Esophagus (tissue), 2 donors: Measurements from ENCODE around the gene CFD. TPM values are rescaled to one million over a fixed set of nuclear protein-coding genes. Genes with fewer than 3 reads are reported as not detected.
A peak's percentile ranks its signal among the peaks of the same experiment; 100 is the strongest.
"Not testable (repeated sequence)": the region's sequence is repeated elsewhere in the genome, so short reads cannot be mapped to it uniquely, and the experiment has no call there.

Source experiments
- H3K27ac ChIP-seq, 2 donors: one replicate each; pipeline ENCODE4 v1.5.1; 2013; ENCODE audit warnings: low read depth in 2 of 2, mild to moderate bottlenecking in 2 of 2, inconsistent platforms in 1 of 2, low read length in 1 of 2, moderate library complexity in 1 of 2
- H3K27me3 ChIP-seq, 2 donors: one replicate each; pipeline ENCODE4 v1.6.1; 2013; ENCODE audit warnings: low read length in 2 of 2, control low read depth in 1 of 2, mild to moderate bottlenecking in 1 of 2; ENCODE audit not compliant: insufficient read depth in 2 of 2, control insufficient read depth in 1 of 2
- H3K36me3 ChIP-seq, 2 donors: one replicate each; pipeline ENCODE4 v1.6.1; 2013; ENCODE audit warnings: low read length in 1 of 2; ENCODE audit not compliant: control insufficient read depth in 2 of 2, insufficient read depth in 2 of 2
- H3K4me1 ChIP-seq, 2 donors: one replicate each; pipeline ENCODE4 v1.6.1; 2013; ENCODE audit warnings: low read length in 1 of 2; ENCODE audit not compliant: control insufficient read depth in 2 of 2, insufficient read depth in 2 of 2
- H3K4me3 ChIP-seq, 2 donors: one replicate each; pipeline ENCODE4 v1.5.1; 2013; ENCODE audit warnings: low read length in 2 of 2, mild to moderate bottlenecking in 2 of 2, low read depth in 1 of 2, moderate library complexity in 1 of 2
- H3K9me3 ChIP-seq, 2 donors: one replicate each; pipeline ENCODE4 v1.6.1; 2013; ENCODE audit warnings: mild to moderate bottlenecking in 2 of 2, low read depth in 1 of 2, low read length in 1 of 2, moderate library complexity in 1 of 2; ENCODE audit not compliant: control insufficient read depth in 2 of 2, insufficient read depth in 1 of 2
- WGBS, 2 donors: extraction: QIAGEN DNeasy Blood & Tissue Kit; methylation state at CpG; one replicate each; pipeline ENCODE4 v1.1.7; 2013; 5-methylcytosine and 5-hydroxymethylcytosine counted together
- polyA plus RNA-seq, 2 donors: library from polyadenylated mRNA; stranded (reverse); fragments of 200-250 nt; gene quantifications; one replicate each; pipeline ENCODE4 v1.2.3, GENCODE V29; 2013
- donor health status: healthy with polysubstance abuse.
- donor health status: Bipolar disorder and iron deficiency.

The CFD gene
- polyA plus RNA-seq, 2 donors: 32.6 to 95.2 TPM

DNA sequence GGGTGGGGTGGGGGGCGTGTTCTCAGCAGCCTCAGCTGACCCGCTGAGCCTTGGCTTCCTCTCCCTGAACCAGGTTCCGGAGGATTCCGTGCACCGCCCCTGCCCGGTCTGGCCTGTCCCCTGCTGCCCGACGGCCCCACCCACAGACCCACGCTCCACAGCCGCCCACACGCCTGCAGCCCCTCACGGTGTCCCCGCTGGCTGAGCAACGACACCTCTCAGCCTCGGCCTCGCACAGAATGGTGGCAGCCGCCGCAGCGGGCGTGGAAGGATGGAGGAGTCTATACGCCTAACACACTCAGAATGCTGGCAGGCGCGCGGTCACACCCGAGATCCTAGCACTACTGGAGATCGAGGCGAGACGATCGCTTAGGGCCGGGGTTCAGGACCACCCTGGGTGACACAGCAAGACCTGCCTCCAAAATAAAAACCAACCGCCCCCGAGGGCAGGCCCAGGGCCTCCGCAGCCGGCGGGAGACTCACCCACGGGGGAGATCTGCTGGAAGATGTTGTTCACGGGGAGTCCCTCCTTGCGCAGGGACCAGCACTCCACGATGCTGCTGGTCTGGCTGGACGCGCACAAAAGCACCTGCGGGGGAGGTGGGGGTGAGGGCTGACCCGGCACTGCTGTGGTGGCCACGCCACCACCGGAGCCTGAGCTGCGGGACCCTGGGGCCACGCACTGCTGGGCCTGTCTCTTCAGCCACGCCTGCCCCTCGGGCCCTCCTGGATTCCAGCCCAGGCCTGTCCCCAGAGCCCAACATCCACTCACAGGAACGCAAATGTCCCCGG is 25.2 kb downstream of the CFD start:
- H3K27ac ChIP-seq: no peak overlapping the region
- H3K9me3 ChIP-seq: no peaks in the 10 kb centered on the region
- no peak overlapping the region for H3K4me3 ChIP-seq
- WGBS, 2 donors: 91 to 92% methylated on average over 49 to 51 of the region's 51 CpGs
- H3K36me3 ChIP-seq: peaks cover 6 to 70% of the 10 kb centered on the region in 2 donors
- H3K4me1 ChIP-seq: peaks cover 0 to 3% of the 10 kb centered on the region in 2 donors
- no peaks in the 10 kb centered on the region for H3K27me3 ChIP-seq

DNA sequence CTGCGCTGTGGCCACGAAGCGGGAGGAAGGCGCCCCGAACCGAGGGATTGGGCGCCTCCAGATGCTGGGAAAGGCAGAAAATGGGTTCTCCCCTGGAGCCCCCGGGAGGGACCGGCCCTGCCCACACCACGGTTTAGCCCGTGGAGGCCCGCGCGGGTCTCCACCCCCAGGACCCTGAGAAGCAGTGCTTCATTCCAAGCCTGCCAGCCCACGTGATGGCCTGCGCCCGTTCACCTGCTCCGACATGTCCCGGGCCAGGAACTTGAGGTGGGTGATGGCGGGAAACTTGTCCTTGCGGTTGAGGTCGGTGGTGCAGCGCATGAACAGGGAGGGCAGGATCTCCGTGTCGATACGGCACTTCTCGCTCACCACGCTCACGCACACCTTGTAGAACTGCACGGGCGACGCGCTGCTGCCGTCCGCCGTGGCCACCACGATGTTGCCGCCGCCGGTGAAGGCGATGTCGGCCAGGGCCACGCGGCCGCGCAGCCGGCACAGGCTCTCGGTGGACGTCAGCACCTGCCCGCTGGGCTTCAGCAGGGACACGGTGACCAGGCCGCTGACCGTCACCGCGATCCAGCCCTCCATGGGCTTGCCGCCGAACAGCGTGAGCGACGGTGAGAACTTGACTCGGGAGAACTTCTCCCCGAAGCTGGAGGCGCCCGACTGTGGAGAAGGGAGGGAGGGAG is 26.2 kb downstream of the CFD start:
- H3K9me3 ChIP-seq: no peaks in the 10 kb centered on the region

GRCh38 chr19:887072-887471 is 27.6 kb downstream of the CFD start:
- Histone ChIP-seq H3K27ac (no peak overlapping the region), H3K36me3 (peaks cover 11 to 61% of the 10 kb centered on the region in 2 donors), H3K27me3 (no peaks in the 10 kb centered on the region), H3K4me3 (no peak overlapping the region), H3K9me3 (no peaks in the 10 kb centered on the region), H3K4me1 (peaks cover 3 to 8% of the 10 kb centered on the region in 2 donors)
- 83 to 87% methylated on average over 16 of the region's 16 CpGs for WGBS, 2 donors

More for the DNA sequence above, 26.2 kb downstream of the CFD start:
- Histone ChIP-seq H3K36me3 (peaks cover 10 to 71% of the 10 kb centered on the region in 2 donors), H3K4me3 (no peak overlapping the region), H3K27ac (no peak overlapping the region), H3K4me1 (peaks cover 0 to 3% of the 10 kb centered on the region in 2 donors), H3K27me3 (no peaks in the 10 kb centered on the region)
- WGBS, 2 donors: 94 to 95% methylated on average over 64 of the region's 64 CpGs

- Histone ChIP-seq H3K36me3 (peaks cover 11 to 56% of the 10 kb centered on the region in 2 donors), H3K27me3 (no peaks in the 10 kb centered on the region), H3K9me3 (no peaks in the 10 kb centered on the region), H3K4me1 (peaks cover 3 to 8% of the 10 kb centered on the region in 2 donors), H3K4me3 (no peak overlapping the region), H3K27ac (no peak overlapping the region)
- 95 to 99% methylated on average over 10 of the region's 10 CpGs for WGBS, 2 donors
These were observed 28.1 kb downstream of the CFD start for GRCh38 chr19:887599-887998.

DNA sequence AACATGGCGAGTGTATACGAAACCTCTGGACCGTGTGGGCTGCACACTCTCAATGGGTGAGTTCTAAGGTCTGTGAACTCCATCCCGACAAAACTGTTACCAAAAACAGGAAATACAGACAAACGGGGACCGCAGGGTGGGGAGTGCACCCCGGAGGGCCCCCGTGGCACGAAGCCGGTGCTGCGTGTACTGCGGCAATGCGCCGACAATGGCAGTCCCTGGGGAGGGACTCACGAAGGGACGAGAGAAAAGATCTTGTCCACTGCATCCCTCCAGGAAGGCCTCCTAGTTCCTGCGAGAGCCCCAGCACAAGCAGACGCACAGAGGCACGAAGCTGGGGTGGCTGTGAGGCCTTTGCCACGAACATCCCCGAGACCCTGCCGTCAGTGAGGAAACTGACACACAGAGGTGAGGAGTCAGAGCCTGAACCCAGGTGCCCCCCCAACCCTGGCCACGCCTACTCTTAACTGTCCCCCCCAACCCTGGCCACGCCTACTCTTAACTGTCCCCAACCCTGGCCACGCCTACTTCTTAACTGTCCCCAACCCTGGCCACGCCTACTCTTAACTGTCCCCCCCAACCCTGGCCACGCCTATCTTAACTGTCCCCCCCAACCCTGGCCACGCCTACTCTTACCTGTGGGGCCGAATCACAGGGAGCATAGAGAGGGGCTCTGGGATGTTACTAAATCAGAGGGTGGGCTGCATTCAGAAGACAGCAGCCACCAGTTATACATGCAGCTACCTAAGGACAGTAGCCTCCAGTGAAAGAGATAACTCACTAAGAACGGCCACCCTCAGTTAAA is 29.3 kb downstream of the CFD start:
- 91 to 93% methylated on average over 30 of the region's 30 CpGs for WGBS, 2 donors
- H3K9me3 ChIP-seq: no peaks in the 10 kb centered on the region
- no peaks in the 10 kb centered on the region for H3K27me3 ChIP-seq
- peaks cover 3 to 7% of the 10 kb centered on the region in 2 donors for H3K4me1 ChIP-seq
- H3K27ac ChIP-seq: no peak overlapping the region
- peaks cover 11 to 44% of the 10 kb centered on the region in 2 donors for H3K36me3 ChIP-seq
- H3K4me3 ChIP-seq: no peak overlapping the region

DNA sequence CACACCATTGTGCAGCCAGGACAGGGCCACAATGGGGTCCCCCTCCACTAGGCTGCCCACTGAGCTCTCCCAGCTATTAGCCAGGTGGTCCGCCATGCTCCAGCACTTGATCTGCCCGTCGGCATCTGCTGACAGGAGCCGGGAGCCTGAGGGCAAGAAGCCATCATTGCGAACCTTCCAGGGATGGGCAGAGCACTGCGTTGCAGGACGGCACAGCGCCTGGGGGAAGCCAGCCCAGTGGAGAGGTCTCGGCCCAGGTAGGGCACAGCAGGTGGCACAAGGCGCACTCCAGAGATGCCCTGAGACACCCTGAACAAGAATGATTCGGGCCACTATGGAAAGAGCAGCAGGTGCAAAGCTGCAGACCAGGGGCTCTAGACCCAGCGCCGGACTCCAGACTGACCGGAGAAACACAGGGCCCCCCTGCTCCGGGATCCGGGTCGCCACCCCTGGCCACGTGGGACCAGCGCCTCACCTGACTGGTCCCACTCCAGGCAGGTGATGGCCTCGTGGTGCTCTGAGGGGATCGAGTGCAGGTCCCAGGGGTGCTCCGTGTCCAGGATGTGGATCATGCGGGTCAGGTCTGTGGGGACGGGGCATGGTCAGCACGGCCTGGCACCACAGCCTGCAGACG is 30.3 kb downstream of the CFD start:
- 93% methylated on average over 25 to 26 of the region's 26 CpGs for WGBS, 2 donors
- Histone ChIP-seq H3K36me3 (peaks cover 11 to 39% of the 10 kb centered on the region in 2 donors), H3K9me3 (no peaks in the 10 kb centered on the region), H3K27ac (no peak overlapping the region), H3K27me3 (no peaks in the 10 kb centered on the region), H3K4me1 (peaks cover 3 to 7% of the 10 kb centered on the region in 2 donors), H3K4me3 (no peak overlapping the region)

DNA sequence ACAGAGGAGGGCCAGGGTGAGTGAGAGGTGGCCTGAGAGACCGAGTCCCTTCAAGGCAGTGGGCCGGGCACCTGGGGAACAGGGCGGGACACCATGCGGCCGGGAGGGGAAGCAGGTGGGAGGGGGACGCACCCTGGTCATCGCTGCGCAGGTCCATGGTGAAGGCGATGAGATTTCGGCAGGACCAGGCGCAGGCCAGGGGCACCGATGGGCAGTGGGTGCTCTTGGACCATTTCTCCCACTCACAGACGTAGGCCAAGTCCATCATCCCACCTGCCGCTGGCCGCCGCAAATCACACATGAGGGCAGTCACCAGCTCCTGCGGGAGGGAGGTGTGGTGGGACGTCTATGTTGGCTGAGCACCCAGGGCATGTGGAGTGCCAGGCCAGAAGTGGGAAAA is 31.4 kb downstream of the CFD start:
- H3K27me3 ChIP-seq: no peaks in the 10 kb centered on the region
- no peak overlapping the region for H3K27ac ChIP-seq
- H3K36me3 ChIP-seq: peaks cover 9 to 30% of the 10 kb centered on the region in 2 donors
- 87 to 88% methylated on average over 18 of the region's 18 CpGs for WGBS, 2 donors
- H3K4me3 ChIP-seq: no peak overlapping the region
- H3K4me1 ChIP-seq: peaks cover 3 to 7% of the 10 kb centered on the region in 2 donors
- H3K9me3 ChIP-seq: no peaks in the 10 kb centered on the region

GRCh38 chr19:891421-892200 is 32.1 kb downstream of the CFD start:
- not testable (repeated sequence) for H3K9me3 ChIP-seq, H3K4me1 ChIP-seq, H3K27me3 ChIP-seq
- Histone ChIP-seq H3K27ac (peak overlapping the region; percentile 92 to 97), H3K4me3 (peak overlapping the region; percentile 91 to 97), H3K36me3 (peaks cover 7 to 23% of the 10 kb centered on the region in 2 donors)
- 32 to 37% methylated on average over 40 to 50 of the region's 50 CpGs for WGBS, 2 donors
